HG03175 (cell line): ENCODE data around the gene MYLIP.

Experiments used
- ATAC-seq: cut with Tn5 transposase; IDR thresholded peaks from one replicate; pipeline ENCODE4 v1.9.1; 2021; ENCODE audit warnings: mild to moderate bottlenecking, moderate library complexity; ENCODE audit not compliant: unreplicated experiment

MYLIP gene

DNA sequence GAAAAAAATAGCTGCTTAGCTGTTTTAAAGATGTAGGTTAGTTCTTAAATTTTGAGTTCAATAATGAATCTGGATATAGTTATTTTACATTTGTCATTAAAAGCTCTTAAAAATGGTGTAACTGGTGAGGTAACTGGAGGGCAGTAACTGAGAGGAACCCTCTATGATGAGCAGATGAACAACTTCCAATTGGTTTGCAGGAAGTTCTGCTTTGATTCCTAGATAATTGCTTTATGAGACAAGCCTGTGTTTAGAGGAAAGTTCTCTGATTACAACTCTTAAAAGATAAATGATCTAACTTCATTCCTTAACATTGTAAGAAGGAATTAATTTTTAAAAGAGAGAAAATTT is 8.5 kb downstream of the MYLIP start:
- no peak for ATAC-seq

DNA sequence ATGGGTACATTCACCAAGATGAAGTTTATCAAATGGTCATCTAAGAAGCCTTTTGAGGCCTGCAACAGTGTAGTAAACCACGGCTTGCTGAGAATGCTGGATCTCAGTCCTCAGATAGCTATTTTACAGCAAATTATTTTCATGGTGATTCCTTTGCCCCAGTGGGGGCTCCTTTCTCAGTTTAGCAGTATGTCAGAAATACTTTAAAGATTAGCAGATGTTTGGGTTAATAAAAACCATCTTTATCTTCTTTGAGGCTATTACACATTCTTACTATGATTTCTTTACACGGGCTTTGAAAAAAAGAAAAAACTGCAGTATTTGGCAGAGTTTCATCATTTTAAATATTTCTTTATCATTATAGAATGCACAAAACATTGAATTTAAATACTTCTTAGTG is 10.7 kb downstream of the MYLIP start:
- no peak for ATAC-seq

- ATAC-seq, result no peak
These were observed 11.7 kb downstream of the MYLIP start for GRCh38 chr6:16140607-16141006.

- ATAC-seq, result no peak
These were observed 12.6 kb downstream of the MYLIP start for GRCh38 chr6:16141514-16141913.

- ATAC-seq, result no peak
These were observed 16.2 kb downstream of the MYLIP start for GRCh38 chr6:16145038-16145437.

- no peak for ATAC-seq
These were observed 17.1 kb downstream of the MYLIP start for GRCh38 chr6:16146028-16146427.

GRCh38 chr6:16146527-16146955 is 17.7 kb downstream of the MYLIP start:
- ATAC-seq, result no peak

DNA sequence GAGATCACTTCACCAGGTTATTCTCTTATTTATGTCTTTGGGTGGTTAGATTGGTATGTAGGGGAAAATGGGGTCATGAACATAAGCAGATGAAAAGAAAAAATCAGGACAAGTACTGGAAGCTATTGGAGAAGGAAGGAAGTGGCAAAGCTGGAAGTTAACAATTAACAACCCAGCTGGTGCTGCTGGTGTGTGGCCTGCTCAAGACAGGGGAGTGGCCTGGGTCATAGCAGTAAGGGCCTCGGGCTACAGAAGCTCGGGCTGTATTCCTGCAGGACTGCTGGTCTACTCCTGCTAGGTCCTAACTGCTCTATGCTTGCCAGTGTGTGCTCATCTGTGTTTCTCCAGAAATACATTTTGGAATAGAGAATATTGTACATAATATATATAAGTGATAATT is 19.6 kb downstream of the MYLIP start:
- no peak for ATAC-seq

- ATAC-seq, result no peak
These were observed 20.4 kb downstream of the MYLIP start for GRCh38 chr6:16149305-16149704.

- ATAC-seq, result no peak
These were observed 21.2 kb downstream of the MYLIP start for GRCh38 chr6:16150098-16150497.

DNA sequence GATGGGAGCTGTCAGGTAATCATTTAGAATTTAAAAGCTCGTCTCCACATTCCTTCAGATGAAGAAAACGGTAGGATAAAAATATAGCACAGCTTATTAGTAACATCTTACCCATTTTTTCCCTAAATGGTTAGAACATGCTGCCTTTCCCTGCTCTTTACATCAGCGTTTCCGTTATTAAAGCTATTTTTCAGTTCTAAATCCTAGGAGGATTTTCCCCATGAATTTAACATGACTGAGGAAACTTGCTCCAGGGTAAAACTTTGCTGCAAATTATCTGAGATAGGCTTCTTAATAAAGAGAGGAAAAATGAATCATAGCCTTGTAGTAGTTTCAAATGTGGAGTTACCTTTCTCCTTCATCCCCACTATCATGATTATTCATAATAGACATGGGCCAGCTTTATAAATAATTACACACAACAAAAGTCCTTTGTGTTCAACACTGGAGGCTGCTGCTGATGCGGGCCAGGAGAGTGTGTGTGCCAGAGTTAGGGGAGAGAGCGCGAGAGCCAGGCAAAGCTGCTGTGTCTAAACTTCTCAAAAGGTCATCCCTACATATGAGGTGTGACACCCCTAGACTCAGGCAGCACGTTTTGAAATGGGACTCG is 24.4 kb downstream of the MYLIP start:
- ATAC-seq, result no peak

DNA sequence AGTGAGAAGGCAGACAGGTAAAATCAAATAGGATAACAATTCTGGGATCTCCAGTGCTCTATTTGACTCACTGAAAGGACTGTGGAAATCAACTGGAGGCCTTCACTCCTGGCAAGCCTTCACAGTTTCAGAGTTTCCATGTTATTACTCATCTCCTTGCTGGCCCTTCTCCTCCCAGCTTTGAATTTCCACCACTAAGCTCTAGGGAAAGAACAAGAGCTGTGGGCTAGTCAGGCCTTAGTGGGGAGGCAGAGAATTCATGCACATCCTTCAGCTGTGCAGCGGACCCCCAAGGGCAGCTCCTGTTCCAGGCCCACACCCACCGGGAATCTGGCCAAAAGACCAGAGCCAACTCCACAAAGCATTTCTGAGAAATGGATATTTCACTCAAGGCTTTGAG is 26.0 kb downstream of the MYLIP start:
- ATAC-seq, result no peak

DNA sequence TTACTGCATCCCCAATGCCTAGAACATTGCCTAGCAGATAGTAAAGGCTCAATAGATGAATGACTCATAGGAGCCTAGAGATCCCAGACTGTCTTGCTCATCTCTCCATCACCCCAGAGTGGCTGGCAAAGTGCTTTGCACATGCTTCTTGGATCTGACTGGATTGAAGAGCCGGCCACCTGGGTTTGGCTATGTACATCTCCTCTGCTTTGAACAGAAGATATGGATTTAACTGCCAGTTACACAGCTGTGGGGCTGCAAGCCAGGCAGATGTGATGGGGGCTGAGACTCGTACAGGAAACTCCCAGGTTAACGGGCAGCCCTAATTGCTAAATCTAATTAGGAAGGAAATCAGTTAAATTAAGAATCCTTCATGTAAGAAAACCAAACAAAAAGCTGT is 28.6 kb downstream of the MYLIP start:
- ATAC-seq, result no peak

DNA sequence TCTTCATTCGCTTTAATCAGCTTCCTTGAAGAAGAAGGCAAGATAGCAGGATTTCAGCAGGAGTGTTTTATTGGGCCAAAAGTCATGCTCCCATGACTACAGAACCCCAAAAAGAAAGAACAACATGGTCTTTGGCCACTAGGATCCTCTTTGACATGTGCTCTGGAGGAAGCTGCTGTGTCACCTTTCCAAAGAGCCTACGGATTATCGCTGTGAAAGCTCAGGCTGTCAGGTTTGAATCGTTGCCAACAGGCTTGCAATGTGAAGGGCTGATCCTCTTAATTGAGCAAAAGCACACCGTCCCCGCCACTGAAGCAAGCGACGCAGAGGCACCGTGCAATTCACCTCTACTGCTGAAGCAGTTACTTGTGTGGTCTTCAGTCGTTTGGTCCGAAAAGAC is 29.0 kb downstream of the MYLIP start:
- ATAC-seq, result no peak

- ATAC-seq, result no peak
These were observed 30.2 kb downstream of the MYLIP start for GRCh38 chr6:16158943-16159557.

- ATAC-seq, result no peak
These were observed 31.9 kb downstream of the MYLIP start for GRCh38 chr6:16160794-16161193.

DNA sequence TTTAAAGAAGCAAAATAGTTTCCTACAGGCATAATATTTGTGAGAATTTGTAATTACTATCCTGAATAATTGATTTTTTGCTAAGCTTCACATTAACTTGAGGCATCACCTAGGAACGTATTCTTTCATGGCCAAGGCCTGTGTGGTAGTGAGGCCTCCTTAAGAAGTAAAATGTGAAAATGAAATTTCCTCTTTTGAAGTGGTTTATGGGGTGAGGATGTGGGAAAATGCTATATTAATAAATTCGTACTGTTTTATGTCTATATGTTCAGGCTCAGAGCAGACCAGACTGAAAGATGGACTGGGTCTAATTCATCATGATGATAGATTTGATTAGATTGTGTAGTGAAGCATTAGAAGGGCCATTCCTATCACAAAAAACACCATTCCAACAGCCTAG is 33.1 kb downstream of the MYLIP start:
- ATAC-seq, result no peak

DNA sequence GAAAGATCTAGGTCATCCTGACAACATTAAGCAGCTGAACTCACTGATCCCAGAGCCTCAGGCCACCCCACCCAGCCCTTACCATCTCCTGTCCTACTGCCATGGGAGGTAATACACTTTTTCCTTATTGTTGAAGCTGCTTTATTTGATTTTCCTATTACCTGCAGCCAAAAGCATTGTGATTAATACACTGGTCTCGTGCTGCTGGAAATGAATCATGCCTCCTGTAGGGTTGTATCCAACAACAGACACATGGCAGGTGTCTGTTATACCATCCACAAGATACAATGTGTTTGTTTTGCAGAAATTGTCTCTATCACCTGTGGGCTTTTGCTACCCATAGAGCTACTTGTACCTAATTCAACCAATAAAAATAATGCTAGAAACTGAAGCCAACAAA is 34.2 kb downstream of the MYLIP start:
- no peak for ATAC-seq

GRCh38 chr6:16163535-16164300 is 34.8 kb downstream of the MYLIP start:
- ATAC-seq, result no peak

DNA sequence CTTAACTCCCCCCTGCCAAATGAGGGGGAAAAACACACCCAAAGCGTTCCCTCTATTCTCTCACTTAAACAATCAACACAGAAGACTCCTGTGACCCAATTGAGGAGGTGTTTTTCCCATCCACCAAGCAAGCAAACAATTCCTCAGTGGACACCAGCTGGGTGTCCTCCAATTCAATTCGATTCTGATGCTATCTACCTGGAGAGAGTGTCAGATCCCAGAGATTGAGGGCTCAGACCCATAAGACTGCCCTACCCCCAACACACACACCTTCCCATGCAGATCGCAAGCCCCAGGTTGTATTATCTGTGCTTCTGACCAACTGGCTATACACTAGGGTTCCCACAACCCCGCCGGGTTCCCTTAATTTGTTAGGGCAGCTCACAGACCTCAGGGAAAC is 36.8 kb downstream of the MYLIP start:
- ATAC-seq, result no peak

- no peak for ATAC-seq
These were observed 38.2 kb downstream of the MYLIP start for GRCh38 chr6:16166871-16167608.

DNA sequence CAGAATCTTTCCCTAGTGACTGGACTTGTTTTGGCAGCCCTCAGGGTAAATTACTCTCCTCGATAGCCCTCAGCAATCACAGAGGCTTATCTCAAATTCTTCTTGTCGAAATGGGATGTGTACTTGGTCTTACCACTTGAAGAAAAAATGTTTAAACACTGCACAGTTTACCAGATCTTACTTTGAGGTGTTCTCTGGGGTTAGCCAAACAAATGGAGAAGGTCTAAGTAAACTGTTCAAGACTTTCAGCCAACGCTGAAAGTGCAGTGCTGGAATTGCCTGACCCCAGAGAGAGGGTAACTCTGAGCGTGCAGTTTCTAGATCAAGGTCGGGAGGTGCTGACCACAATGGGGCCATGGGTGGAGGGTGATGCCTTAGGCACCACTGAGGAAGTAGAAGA is 39.2 kb downstream of the MYLIP start:
- ATAC-seq, result no peak
